ENCODE data around the gene SFMBT2.
"Not testable (repeated sequence)": the region's sequence is repeated elsewhere in the genome, so short reads cannot be mapped to it uniquely, and the experiment has no call there.

SFMBT2 gene

DNA sequence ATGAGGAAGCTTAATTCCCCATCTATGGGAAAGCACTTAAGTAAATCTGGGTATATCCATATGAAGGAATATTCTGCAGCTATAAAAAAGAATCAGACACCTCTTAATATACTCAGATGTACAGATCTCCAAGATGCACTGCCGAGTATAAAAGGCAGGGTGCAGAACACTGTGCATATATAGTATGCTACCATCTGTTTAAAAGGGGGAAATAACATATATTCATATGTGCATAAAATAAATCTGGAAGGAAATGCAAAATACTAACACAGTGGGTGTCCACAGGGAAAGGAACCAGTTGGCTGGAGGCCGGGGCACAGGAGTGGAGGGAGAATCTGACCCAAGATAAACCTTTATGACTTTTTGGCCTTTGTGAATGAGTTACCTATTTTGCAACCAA lies 201.4 kb downstream of the SFMBT2 start:
- no peak for DNase-seq

DNA sequence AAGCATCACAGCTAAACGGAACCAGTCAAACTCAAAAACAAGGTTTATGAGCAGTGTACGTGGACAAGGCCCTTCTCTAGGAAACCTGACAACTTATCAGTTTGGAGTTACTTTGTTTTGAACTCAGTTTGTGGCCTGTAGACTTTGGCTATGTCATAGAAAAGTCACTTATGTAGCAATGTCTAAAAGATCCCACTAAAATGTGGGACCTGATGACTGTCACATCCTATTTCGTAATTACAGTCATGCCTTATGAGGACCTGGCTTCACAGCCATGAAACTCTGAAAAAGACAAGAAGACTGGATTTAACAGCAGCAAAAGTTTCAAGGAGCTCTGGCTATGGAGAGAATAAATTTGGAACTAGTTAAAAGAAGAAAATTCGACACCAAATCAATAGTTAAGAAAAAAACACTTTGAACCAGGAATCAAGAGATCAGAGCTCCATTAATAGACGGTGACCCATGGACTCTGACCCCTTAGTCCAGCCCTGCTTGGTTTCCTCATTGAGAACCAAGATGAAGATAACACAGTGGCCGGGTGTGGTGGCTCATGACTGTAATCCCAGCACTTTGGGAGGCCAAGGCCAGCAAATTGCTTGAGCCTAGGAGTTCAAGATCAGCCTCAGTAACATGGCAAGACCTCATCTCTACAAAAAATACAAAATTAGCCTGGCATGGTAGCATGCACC lies 204.3 kb downstream of the SFMBT2 start:
- DNase-seq = no peak

DNA sequence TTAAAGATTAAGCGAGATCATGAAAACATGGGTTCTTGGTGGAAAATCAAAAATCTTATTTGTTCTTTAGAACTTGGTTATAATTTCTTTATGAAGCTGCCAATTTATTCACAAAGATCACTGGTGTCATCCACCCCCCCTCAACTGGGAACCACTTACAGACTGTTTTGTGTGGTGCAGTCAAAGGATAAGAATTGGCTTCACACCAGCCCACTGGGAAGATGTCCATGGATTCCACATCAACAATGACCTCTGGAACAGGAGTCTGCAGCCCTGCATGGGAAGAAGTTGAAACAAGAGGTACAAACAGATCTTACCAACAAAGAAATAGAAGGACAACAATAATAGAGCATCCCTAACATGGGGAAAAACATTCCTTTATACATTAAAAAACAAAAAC lies 205.2 kb downstream of the SFMBT2 start:
- DNase-seq = no peak

DNA sequence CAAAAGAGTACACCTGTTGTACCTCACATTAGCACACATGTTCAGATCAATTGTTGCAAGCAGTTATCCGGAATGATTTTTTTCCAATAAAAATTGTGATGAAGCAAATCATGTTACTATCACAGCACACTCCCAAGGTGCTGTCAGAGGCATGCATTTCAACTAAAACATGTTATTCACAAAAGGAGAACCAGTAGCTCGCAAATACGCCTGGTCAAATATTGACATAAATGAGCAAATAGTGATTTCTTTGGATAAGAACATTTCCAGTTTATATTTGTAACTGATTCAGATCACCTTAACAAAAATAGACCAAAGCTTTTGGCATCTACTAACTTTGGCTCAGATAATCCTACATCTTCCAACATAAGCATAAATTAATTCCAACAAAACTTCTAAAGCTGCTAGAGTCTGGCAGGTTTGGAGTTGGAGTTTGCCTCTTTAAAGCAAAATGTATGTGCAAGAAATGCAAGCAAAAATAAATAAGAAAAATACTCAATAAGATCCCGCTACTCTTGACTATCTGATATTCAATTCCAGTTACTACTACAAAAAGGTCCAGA lies 208.0 kb downstream of the SFMBT2 start:
- DNase-seq = no peak

DNA sequence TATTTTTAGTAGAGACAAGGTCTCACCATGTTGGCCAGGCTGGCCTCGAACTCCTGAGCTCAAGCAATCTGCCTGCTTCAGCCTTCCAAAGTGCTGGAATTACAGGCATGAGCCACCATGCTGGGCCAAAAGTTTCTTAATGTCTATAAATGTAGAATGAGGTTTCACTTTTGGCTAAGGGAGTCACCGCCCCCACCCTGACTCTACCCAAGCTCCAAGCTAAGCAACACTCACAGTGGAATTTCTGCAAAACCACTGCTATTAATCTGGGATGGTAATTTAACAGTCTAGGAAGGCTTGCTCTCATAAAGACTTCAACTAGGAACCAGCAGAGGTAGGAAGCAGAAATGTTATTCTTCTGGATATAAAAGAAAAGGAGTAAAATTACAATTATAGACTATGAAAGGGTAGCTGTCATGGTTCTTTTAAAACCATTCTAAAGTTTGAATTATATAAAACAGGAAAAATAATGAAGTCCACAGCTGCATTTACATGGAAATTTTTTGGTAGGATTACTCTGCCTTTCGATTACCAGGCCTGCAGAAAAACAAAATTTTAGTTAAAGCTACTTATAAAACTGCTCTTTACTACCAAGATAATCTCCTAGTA lies 211.6 kb downstream of the SFMBT2 start:
- no peak for DNase-seq

DNA sequence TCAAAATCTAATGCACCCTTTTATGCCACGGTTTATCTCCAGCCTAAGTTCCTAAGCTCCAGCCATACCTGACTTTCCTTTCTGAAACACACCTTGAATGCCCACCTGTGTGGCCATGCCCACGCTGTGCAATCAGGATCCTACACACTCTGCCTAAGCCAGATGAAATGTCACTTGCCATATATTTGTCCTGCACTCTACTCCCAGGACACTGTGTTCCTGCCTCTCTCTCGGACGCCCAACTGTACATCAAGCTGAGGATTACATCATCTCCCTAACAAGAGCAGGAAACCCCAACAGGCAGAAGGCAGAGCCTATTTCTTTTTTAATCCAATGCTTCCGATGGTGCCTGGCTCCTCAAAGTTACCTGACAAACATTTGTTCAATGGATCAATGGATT lies 214.6 kb downstream of the SFMBT2 start:
- no peak for DNase-seq

DNA sequence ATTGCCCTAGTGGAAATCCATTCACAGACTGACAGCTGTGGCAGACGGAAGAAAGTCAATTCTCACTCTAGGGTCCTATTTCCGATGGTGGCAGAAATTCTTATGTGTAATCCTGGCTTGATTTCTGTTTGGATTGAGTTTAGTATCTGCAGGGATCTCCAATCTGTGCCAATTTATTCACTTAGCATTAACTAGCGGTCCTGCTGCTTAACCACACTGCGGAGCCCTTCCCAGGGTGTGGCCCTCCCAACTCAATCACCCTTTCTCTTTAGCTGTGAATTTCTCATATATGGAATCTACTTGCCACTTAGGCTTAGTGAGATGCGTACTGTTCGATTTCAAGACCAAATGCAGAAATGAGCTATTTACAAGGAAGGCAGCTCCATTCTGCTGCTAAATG lies 215.7 kb downstream of the SFMBT2 start:
- DNase-seq = no peak

DNA sequence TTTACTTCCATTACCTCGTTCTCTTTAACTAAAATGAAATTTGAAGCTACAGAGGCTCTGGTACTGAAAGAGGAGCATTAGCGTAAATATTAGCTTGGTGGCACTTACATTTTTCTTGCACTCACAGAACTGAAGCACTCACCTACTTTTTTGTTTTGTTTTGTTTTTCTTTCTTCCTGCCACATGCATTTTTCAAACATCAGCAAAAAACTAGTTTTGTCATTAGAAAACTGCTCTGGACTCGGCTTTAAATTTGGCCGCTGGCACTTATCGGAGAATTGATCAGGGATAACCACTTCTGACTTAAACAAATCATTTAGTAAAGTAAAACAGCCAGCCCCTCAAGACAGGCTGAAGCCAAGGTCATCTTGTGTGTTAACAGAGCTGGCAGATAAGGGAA lies 216.3 kb downstream of the SFMBT2 start:
- DNase-seq = no peak

DNA sequence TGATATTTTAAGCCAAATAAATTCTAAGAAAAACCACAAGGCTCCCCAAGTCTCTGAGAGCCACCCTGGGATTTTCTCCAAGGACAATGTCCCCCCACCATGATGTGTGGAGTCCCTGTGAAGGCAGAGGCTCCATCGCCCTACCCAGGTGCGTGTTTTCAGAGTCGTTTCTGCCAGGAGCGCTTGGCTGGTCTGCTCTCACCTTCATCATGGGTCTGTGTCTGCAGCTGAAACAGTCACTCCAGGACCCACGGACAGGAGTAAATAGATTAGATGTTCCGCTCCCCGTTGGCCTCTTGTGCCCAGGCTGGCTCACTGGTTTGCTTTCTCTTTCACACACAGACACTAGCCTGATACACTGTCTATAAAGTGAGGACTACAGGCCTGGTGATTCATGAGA lies 217.5 kb downstream of the SFMBT2 start:
- peak; percentile 67 for DNase-seq

DNA sequence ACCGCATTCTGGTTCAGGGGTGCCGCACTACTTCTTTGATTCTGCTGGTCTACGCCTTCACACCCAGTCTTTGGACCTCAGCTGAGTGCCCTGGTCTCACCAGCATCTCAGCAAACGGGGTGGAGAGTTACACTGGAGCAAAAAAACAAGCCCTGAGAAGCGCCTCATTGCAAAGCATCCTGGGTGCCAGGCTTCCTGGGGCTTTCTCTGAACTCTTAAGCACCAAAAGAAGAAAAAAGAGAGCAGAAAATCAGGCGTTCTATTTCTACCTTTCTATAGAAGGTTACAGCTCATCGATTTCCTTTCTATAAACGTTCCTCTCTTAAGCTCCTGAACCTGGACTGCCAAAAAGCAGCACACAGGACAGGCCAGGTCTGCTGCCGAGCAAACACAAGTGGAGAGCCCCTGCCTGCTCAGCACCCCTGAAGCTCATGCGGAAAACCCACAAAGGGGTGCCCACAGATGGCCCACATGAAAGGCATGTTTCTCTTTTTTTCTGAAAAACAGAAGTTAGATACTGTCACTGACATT lies 217.9 kb downstream of the SFMBT2 start:
- peak; percentile 59 to 66 for DNase-seq

DNA sequence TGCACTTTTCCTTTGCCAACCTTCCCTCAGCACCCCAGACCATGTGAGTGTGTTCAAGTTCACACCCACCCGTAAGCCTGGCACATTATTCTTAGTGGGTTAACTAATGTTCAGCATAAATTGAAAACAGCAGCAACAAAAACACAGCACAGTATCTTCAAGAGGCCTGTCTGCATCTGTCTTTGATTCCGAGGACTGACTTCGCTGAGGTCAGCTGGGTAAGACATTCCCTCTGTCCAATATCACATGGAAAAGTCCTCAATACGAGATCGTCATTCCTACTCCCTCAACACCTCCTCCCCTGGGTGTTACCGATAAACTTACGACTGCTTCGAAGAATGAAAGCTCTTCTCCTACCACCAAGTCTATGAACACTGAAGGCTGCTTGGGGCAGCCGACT lies 218.8 kb downstream of the SFMBT2 start:
- DNase-seq = no peak

DNA sequence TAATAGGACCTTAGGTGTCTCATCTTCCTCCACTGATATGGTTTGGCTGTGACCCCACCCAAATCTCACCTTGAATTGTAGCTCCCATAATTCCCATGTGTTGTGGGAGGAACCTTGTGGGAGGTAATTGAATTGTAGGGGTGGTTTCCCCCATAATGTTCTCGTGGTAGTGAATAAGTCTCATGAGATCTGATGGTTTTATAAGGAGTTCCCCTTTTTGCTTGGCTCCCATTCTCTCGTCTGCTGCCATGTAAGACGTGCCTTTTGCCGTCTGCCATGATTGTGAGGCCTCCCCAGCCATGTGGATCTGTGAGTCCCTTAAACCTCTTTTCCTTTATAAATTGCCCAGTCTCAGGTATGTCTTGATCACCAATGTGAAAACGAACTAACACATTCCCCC lies 220.1 kb downstream of the SFMBT2 start:
- DNase-seq = not testable (repeated sequence)

DNA sequence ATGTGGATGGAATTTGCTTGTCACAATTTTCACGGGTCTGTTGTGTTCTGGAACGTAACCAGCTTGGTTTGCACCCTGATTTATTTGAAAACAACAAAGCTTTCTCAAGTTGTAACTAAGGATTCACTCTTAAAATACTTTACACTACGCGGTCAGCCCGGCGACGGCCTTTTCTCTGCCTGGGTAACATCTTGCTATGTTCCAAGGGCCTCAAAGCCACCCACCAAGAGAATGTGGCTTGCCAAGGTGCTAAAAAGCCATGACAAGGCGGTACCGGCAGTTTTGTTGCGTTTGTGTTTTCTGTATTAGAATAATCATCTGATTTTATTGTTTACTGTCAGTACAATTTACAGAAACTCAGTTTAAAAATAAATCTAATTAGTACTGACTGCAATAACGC lies 220.9 kb downstream of the SFMBT2 start:
- DNase-seq = no peak

DNA sequence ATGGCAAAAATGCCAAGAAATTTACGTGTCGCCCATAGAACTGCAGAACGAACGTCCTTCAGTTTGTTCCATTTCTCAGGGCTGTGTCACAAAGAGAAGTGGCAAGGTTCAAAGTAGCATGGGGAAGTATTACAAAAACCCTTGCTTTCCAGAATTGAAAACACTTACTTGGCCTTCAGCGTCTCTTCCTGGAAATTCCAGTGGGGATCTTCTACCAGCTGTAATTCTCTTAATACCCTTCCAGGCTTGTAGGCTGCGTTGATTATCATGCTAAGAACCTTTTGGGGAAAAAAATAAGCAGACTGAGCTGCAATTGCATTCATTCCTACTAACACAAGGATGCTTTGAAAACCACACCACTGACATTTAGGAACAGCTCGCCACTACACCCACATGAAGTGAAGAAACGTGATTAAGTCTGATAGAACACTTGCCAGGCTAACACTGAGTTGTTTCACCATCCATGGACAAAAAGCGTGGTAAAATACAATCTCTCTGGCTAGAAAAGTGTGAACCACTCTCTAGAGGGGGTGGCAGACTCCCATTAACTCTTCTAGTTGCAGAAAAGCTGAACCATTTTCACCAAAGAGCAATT lies 222.3 kb downstream of the SFMBT2 start:
- no peak for DNase-seq

DNA sequence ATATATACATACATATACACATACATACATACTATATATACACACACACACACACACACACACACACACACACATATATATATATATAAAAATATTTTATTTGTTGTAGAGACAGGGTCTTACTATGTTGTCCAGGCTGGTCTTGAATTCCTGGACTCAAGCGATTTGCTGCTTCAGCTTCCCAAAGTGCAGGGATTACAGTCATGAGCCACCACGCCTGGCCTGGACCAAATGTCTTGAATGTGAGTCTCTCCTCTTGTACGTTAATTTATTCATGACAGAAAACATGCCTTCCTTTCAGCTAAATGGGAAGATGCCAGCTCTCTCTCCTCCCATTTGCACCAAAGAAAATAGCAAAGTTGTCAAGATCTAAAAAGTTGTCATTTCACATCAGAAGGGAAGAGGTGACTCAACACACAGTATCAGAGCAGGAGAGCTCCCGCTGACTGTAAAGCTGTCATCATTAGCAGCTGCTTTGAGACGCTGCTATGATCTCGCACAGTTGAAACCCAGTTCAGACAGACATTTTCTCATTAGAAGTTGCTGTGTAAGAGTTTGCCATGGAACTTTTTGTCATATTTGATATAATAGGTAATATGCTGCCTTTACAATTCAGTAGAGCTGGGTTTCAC lies 224.3 kb downstream of the SFMBT2 start:
- DNase-seq = peak in 1 of 2 experiments; percentile 26

DNA sequence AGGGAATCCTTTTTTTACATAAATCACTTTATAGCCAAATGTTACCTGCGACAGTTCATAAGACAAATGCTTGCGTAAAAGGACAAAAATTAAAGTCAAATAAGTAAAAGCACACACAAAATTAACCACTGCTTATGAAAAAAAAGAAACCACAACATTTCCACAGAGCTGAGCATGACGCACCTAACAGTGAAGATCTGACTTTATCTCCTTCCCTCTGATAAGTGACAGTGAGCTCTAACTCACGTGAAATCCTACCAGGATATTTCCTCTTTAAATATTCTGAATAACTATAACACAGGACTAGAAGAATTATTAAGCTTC lies 225.5 kb downstream of the SFMBT2 start:
- no peak for DNase-seq

DNA sequence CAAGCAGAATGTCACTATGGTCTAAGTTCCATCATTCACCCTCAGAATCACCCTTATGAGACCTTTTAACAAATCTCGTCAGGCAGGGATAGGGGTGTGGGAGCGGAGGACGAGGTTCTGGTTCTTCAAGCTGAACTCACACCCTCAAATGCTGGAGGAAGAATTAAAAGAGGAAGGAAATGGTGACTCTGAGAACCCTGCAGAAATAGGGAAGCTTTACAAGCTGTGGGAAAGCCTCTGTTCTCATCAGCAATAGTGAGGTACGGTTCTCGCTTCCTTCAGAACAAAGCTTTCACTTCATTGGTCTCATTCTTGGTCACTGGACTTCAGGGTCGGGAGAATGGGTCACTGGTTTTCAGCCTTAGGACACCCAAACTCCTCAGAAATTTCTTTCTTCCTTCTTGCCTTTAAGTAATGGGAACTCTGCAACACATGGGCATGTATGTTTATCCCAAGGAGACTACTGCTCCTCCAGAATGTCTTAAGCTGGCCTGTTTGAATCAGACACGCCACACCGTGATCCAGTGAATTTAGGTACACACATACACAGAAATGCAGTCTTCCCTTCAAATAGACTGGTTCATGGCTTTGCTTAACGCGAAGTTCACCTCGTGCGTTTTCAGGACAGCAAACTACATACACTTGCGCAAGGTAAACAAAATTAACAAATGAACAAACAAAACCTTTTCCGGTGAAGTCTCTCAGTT lies 226.0 kb downstream of the SFMBT2 start:
- DNase-seq = peak in 1 of 2 experiments; percentile 26

DNA sequence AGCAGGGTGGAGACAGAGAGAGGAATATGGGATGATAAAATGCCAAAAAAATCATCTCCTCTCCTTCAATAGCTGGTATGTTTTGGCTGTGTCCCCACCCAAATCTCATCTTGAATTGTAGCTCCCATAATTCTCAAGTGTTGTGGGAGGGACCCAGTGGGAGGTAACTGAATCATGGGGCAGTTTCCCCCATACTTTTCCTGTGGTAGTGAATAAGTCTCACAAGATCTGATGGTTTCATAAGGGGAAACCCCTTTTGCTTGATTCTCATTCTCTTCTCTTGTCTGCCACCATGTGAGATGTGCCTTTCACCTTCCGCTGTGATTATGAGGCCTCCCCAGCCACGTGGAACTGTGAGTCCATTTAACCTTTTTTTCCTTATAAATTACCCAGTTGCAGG lies 226.7 kb downstream of the SFMBT2 start:
- not testable (repeated sequence) for DNase-seq

DNA sequence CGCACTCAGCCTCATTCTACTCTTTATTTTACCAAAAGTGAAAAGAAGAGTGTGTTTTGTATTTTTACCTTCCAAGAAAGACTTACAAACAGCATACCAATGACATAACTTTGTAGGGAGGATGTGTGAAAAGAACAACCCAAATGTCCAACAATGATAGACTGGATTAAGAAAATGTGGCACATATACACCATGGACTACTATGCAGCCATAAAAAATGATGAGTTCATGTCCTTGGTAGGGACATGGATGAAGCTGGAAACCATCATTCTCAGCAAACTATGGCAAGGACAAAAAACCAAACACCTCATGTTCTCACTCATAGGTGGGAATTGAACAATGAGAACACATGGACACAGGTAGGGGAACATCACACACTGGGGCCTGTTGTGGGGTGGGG lies 228.5 kb downstream of the SFMBT2 start:
- DNase-seq = not testable (repeated sequence)

DNA sequence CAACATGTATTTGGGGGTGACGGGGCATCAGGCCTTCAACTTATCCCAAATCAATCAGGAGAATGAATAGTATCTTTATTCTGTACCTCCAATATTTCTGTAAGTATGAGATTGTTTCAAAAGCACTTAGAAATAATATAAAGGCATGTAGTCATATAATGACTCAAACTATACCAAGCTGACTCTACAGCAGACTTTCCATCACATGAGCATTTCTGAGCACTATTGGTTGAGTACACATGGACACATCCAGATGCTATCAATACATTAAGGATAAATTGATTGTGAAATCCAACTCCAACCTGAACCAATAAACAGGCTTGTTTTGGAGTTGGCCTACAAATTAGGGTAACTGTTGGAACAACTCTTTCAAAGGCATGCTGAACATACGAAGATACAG lies 229.4 kb downstream of the SFMBT2 start:
- DNase-seq = no peak

DNA sequence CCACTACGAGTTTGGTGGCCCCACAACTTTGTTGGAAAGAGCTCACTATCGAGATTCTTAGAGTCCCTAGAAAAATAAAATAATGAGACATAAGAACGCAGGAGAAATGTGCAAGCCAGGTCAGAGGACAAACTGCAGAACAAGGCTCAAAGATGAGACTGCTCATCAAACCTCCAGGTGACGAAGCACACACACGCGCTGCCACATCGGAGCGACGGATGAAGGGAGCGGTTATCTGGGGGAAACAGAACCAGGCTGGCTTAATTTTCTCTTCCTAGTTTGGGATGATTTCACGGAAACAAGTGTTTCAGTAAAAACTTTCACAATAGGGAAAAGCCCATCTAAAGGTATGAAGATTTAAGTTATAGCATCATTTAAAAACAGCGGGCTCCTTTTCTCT lies 231.3 kb downstream of the SFMBT2 start:
- no peak for DNase-seq

DNA sequence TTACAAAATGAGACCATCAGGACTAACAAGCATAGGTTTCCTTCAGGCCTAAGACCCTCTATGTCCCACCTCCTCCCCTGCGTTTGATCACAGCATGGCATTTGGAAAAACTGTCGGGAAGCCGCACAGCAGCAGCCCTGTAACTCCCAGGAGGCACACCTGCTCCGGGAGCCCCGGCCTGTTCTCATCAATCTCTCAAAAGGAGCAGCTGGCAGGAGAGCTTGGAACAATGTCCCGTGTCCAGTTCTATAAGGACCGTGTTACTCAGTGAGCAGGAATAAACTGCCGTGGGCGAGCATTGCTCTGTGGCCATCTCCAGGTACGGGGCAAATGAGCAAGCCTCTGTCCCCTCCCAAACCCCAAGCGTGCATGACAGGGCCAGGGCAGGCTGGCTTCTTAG lies 236.9 kb downstream of the SFMBT2 start:
- DNase-seq = no peak

DNA sequence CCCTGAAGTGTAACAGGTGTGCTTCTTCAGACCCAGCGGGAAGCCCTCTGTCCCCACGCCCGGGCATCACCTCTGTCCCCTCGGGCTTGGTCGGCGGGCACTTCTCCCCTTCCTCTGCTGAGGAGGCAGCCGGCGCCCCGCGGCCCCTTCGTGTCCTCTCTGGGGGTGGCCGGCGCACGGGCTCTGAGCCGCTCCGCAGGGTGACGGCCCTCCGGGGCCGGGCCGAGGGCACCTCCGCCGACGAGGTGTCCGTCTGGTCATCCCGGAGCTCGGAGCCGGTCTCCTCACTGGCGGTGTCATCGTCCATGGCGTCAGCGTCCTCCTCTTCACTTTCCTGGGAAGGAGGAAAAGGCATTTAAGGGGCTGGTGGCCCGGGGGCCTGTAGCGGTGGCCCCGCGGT lies 239.0 kb downstream of the SFMBT2 start:
- DNase-seq = no peak

All from activated T-cell treated with anti-CD3 and anti-CD28 coated beads, Interleukin-2, amount 50 U/mL, for 48 hours (primary cell).